HK-2 (cell line): ENCODE measurements around the gene NAT16.

Source experiments
- DNase-seq: peaks from one replicate; pipeline ENCODE4 v3.0.0-alpha.2; 2018; ENCODE audit not compliant: unreplicated experiment

Gene NAT16

DNA sequence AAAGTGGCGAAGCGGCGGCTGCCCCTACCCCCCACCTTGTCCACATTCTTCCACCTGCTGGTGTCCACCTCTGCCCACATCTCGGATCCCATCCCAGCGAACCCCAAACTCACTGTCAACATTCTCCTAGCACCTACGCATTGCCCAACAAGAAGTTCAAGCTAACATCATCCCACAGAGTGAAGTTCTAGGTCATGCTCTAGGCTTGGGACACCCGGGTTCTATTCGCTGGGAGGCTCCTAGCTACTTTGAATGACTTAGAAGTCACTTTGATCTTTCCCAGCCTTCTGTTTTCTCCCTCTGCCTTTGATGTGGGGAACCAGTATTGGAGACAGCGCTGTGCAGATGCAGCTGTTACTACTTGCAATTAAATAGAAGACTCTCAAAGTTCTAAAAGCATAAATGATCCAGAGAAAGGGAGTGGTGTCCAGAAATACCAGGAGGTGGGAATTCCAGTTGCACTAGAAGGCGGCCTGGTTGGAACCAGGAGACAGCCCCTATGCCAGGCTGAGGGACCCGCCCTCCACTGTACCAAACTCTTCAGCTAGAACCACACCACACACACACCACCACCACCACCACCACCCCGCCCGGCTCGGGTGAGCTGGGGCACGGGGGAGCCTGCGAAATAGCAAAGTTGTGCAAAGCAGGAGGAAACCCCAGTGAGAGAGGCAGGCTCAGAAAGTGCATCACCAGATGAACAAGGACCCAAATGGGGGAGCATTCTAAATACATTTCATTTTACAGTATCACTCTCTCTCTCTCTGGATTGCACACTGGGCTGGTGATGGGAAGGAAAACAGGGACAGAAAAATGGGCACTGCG, 9.3 kb downstream of the NAT16 start:
- no peak for DNase-seq

DNA sequence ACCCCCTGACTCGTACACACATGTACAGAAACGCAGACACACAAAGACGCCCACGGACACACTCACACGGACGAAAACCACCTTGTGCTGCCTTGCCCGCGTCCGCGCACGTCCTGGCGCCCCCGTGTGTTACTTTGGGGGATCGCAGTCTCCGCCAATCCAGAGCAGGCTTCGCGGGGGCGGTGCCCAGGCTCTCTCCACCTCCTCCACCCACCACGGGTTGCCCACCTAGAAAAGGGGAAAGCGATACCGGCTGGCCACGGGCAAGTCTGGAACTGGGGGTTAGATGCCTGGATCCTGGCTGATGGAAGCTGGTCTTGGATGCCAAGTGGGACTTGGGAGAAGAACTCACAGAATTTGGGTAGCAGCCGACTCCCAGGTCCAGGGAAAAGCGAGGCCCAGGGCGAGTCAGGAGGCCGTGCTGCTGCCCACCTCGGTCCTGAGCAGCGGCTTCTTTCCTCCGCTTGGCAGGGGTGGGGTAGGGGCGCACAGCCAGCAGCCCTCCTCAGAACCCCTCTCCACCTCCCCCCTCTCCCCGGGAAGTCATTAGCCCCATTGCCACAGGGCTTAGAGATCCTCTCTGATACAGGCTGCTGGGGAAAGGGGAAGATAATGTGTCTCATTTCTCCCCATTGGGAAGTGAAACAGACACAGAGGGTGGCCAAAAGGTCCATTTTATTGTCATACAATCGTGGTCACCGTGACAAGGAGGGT, 10.1 kb downstream of the NAT16 start:
- peak; percentile 77 for DNase-seq

DNA sequence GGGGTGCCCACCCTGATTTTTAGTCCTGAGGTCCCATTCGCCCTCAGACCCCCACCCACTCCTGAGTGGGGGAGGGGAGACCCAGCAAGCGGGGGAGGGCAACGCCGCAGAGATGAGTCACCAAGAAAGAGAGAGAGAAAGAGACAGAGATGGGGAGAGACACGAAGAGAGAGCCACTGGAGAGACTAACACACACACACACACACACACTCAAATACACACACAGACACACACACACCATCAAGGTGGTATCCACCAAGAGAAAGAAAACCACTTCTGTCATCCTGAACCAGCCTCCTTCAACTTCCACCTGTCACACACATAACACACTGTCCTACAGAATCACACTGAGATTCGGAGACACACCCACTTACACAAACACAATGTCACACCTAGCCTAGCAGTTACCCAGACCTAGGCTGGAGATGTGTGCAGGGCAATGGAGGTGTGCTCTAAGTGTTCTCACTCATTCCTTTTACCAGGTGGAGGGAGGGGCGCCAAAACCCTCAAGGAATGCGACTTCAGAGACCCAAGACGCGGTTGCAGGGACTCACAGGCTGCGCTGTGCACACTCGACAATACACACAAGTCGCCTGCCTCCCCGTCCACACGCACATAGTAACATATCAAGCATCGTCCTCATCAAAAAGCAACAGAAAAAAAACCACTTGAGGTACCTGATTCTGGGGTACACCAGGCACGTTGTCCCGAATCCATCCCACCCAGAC, 10.8 kb downstream of the NAT16 start:
- DNase-seq: no peak

DNA sequence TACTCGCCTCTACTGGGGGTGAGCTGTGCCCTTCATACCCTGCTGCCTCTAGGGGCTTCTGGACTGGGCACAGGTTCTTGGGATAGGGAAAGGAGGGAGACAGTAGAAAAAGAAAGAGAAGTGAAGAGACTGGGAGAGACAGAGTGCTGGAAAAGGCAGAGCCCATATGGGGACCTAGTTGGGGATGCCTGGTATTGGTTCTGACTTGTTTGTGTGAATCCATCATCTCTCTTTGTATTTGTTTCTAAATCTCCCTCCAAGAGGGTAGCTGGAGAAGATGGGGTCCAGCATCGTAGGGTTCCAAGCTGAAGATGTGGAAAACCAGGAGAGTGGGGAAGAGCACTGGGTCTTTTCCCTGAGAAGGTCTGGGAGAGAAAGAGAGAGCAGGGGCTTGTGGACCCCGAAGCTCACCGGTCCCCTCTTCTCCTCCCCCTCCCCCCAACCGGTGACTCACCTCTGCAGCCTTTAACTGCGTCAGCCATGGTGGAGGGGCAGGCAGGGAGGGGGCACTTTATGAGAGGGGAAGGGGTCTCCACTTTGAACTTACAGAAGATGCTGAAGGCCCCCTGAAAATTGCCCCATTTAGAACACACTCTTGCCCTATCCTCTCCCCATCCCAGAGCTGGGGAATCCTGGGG, 11.6 kb downstream of the NAT16 start:
- DNase-seq: no peak

DNA sequence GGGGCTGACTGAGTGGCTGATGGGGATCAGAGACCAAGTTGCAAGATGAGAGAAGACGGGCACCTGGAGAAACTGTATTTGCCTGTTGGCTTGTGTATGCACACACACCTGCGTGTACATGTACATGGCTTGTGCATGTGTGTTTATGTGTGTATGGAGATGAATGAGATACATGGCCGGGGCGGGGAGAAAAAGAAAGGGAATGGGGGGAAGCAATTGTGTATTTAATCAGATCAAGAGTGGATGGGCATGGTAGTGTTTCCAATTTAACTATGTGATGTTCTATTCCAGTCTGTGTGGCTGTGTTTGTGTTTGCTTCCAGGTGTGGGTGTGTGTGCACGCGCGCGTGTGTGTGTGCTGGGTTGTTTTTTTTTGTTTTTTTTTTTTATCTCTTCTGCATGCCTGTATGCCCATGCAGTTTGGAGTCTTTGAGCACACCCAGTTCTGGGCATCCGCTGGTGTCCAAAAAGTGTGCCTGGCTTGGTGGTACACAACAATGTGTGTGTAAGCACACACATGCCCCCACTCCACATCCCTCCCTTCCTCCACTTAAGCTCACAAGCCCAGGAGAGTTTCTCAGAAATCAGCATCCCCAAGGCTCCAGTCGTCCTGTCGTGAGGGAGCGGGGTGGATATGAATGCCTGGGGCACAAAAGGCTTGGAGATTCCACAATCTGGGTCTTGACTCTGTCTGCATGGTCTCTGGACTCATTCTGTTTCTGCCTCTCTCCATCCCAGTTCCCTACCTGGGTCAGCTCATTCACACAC, 12.3 kb downstream of the NAT16 start:
- DNase-seq: no peak

DNA sequence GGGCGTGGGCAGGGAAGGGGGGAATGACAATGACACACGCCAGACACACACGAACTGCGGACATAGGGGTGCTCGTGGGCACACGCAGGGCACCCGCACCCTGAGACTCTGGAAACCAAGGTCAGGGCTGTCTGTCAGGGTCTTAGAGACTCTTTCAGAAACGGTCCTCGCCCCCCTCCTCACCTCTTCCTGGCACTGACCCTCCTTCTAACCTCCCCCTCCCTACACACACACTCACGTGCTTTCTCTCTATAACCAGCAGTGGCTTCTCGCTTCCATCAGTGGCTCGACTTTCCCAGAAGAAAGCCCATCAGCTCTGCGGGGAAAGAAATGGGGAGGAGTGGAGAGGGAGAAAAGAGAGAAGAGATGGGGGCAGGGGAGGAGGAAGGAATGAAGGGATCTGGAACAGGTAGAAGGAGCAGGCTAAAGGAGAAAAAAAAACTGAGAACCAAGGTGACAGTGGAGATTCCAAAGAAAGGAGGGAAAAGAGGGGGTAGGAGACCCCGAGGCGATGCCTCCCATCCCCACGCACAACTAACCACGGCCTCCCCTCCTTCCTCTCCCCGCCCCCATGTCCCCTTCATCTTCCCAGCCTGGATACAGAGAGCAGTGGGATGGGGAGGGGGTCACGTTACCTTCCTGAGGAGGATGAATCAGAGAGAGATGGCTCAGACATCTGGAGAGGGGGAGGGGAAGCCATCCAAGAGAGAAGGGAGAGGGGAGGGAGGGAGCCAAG, 13.0 kb downstream of the NAT16 start:
- no peak for DNase-seq

DNA sequence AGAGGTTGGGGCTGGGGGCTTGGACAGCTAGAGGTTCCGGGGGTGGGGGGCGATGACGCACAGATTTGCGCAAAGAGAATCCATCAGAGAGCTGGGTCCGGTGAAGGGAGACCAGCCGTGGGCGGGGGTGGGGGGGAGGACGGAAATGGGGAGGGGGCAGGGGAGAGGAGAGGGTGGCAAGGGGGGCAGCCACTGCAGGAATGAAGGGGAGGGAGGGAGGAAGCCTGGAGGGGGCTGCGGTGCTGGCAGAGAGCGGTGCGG, 13.5 kb downstream of the NAT16 start:
- DNase-seq: no peak

DNA sequence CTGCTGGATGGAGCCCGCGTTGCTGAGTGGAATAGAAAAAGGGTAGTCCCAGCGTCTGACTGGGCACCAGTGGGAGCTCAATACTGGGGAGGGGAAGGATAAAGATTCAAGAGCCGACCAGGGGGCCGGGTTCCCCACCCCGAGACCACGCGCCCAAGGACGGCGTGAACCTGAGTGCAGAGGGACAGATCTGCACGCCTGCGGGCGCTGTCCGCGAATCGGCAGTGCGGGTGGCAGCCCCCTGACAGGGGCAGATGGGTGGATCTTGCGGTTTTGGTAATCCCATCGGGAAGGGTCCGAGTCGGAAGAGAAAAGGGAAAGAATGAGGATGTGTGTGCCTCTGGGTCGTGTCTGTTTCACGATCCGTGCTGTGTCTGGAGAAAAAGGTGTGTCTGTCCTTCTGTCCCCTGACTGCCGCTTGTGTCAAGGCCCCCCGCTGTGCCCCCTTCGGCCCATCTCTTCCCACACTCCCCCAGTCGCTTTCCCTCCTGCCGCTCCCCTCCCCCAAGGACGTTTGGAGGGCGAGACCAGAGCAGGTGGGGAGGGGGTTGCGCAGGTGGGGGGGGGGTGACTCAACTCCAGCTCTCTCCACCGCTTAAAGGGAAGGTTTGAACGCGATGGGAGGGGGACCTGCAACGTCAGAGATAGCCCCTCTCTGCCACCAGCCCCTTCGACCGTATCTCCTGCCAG, 14.0 kb downstream of the NAT16 start:
- DNase-seq: no peak

DNA sequence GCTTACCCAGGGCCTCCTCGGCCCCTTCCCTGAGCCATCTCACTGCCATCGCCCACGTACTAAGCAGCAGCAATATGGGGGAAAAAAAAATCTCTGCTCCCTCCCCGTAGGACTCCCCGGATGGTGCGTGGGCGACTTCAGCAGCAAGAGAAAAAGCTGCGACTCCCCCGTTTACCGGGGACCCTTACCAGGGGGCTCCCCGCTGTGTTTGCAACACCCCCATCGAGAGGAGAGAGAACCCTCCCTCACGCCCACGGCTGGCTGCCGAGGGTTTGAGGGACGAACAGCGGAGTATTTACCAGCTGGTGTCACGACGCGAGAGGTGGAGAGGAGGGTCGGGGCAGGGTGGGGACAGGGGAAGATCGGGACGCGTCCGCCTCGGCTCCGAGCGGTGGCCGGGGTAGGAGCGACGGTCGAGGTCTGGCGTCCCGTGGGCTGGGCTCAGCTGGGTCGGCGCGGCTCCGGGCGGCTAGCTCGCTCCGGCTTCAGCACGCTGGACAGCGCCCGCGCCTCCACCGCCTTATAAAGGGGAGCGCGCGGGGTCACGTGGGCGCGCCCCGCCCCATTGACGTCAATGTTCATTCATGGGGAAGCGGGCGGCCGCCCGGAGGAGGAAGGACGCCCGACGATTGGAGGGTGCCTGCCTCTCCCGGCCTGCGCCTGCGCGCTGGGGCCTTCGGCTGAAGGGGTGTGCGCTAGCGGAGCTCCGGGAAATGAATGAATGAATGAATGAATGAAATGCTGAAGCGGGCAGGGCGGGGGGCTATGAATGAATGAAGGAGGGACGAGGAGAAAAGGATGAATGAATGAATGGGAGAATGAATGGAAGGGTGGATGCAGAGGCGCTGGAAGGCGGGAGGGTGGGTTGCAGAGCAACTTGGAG, 14.8 kb downstream of the NAT16 start, which contains the start of gene VGF:
VGF (minus strand) TSS at position 495 of the 883 bp plus-strand sequence. CDS start 726 bp downstream, outside the sequence.
- DNase-seq: peak; percentile 95

DNA sequence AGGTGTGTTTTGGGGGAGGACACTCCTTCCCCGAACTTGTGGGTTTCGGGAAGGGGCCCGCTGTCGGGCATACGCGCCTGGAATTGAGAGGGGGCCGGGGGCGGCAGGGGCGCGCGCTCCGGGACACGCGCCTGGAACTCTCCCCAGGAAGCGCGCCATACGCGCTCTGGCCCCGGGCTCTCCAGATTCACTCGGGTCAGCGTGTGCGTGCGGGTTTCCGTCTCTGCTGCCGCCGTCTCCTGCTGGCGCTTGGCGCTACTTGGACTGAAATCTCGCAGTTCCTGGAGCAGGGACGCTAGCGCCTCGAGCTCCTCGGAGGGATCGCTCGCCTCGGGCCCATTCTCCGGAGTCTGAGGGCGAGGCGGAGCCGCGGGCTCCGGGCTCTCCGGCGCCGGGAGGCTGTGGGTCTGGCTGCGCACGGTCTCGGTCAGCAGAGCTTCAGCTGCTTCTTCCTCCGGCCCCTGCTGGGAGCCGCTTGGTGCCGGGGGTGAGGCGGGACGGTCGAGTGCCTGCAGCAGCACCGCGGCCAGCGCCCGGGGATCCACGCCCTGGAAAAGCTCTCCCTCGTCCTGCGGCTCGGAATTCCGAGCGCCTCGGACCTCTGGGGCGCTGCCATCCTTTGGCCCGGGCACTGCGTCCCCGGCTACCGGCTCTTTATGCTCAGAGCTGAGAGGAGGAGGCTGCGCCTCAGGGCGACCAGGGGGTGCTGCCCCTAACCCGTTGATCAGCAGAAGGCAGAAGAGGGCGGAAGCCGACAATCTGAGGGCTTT, 15.8 kb downstream of the NAT16 start:
- DNase-seq: peak; percentile 83

DNA sequence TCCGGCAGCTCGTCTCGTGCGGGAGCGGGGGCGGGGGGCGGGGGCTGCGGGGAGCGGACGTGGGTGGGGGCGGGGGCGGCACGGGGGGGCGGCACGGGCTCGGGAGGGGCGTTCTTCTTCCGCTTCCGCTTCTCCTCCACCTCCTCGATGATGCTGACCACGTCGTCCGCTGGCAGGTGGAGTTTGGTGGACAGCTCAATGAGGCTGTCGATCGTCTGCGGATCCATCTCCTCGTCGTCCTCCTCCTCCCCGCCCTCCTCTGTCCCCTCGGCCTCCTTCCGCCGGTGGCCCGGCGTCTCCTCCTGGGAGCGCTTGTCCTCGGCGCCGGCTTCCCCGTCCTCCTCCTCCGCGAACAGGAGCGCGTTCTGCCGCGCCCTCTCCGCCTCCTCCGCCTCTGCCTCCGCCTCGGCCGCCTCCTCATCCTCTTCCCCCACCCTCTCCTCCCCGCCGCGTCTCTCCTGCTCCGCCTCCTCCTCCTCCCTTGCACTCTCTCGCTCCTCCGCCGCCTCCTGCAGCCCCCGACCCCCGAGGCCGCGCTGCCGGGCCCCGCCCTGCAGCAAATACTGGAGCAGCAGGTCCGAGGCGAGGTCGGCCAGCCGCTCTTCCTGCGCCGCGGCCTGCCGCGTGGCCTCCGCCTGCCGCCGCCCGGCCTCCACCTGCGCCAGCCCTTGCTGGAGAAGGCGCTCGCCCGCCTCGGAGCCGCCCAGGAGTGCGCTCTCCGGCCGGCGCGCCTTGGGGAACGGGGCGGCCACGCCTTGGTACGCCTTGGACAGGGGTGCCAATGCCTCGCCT, 16.6 kb downstream of the NAT16 start:
- DNase-seq: peak; percentile 78

DNA sequence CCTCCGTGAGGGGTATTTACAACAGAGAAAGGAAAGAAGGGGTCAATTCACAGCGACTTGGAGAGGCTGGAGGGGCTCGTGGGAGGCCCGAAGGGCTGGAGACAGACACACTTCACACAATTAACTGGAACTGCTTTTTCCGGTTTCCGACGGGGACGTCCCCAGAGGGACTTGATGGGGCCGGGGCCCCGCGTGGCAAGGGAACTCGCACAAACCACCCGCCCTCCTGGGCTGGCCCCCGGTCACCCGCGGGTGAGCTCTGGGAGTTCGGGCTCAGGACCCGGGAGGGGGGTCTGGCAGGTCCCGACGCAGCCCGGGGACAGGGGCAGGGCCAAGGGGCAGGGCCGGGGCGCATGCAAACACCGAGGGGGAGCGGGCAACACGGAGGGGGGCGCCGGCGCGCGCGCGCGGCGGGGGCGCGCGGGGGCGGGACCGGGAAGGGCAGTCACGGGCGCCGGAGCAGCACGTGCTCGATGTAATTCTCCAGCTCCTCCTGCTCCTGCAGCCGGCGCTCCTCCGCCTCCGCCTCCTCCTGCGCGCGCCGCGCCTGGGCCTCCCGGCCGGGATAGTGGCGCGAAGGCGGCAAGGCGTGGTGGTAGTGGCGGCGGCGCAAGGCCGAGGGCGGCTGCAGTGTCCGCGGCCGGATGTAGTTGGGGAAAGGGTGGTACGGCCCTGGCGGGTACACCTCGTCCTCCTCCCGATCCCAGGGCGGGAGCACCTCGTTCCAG, 17.4 kb downstream of the NAT16 start:
- DNase-seq: peak; percentile 35

DNA sequence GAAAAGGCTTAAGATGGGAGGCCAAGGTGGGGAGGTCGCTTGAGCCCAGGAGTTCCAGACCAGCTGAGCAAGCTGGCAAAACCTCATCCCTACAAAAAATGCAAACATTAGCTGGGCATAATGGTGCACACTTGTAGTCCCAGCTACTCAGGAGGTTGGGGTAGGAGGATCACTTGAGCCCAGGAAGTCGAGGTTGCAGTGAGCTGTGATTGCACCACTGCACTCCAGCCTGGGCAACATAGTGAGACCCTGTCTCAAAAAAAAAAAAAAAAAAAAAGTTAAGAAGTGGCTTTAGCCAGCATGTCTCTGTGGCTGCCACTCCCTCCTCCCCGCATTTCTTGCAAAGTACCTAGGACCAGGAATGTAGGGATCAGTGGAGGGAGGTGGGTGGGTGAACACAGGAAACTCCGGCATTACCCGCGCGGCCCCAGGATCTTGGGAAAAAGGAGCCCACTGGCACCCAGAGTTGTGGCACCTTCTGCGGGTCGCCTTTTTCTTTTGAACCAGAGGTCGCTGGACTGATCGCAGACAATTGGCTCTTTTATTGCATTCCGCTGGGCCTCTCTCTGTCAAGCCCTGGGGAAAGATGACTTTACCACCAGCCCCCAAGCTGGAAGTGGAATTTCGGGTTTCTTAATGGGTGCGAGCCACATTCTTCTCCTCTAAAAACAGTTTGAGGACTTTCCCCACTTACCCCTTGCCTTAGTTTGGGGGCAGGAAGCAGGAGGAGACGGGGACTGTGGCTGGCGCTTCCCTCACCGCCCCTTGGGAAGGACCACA, 18.2 kb downstream of the NAT16 start:
- no peak for DNase-seq

DNA sequence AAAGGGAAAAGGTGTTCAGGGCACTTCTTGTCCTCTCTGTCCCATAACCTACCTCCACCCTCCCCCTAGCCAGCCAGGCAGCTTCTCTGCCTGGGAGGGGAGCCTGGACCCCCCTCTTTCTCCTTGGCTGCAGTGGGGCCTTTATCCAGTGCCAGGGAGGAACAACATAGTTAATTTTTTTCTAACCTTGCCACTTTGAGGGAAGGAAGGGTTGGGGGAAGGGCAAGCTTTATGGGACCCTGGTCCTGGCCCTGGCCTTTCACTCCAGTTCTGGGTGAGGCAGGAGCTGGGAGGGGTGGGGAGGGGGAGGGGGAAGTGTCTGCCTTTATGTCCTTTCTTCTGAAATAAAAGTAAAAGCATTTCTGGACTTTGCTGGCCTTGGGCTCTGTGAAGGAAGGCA, 19.2 kb downstream of the NAT16 start:
- DNase-seq: no peak

DNA sequence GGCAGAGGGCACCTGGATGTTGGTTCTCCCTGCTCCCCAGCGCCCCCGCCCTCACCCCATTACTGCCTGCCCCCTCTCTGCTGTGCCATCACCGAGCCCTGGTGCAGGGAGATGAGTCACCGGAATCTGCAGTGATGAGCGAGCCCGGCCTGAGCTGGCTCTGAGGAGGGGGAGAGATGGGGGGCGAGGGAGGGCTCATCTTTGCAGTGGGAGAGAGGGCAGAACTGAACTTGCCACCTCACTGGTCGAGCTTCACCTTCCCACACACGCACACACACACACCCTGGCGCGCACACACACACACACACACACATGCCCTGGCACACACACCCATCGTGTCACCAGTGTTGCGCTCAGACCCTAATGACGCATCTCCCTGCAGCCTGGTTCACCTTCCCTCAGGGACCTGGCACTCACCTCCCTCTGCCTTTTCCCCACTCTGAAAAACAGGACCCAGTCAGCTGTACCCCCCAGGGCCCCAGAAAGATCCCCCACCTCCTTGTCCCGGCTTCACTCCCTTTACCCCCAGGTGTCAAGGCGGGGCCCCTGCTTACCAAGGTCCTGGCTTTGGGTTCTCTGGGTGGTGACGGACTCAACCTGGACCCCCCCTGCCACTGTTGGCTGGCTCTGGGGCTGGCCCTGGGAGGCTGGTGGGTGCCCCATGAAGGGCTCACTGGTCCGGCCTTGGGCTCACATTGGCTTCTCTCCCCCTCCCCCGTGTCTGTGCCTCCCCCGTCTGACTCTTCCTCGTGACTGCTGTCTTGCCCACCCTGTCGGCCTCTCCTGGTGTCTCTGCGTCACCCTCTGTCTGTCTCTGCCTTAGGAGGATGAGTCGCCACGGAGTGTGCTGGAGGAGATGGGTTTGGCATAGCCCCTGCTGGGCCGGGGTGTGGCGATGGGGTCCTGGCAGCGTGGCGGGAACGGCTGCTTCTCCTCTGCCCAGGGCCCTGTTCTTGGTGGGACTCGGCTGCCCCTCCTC, 20.1 kb downstream of the NAT16 start:
- peak; percentile 76 for DNase-seq
